Measurements from ENCODE around the gene ITGA2. TPM values are rescaled to one million over a fixed set of nuclear protein-coding genes. Genes with fewer than 3 reads are reported as not detected.

The ITGA2 gene
- total RNA-seq, 3 donors from 2014 or later = 0.80 to 33.7 (median 11.8) TPM

- Histone ChIP-seq H3K4me3 (no peak overlapping the region), H3K27ac (no peak overlapping the region), H3K36me3 (no peaks in the 10 kb centered on the region), H3K9me3 (no peaks in the 10 kb centered on the region), H3K4me1 (no peaks in the 10 kb centered on the region), H3K27me3 (no peaks in the 10 kb centered on the region)
- TF ChIP-seq CTCF (IDR thresholded peaks at IDR 0.05) (no peak), POLR2AphosphoS5 (IDR thresholded peaks at IDR 0.05) (no peak), POLR2A (IDR thresholded peaks at IDR 0.05) (no peak)
- intact Hi-C loops (cut with DNase I; ENCODE audit: low total_unique reads) = no loop called here
- no peak for DNase-seq (ENCODE audit: low spot score in 2 of 2)
These were observed 74.0 kb downstream of the ITGA2 start for GRCh38 chr5:53063176-53063575.

GRCh38 chr5:53063791-53064190 lies 74.6 kb downstream of the ITGA2 start:
- Histone ChIP-seq H3K36me3 (no peaks in the 10 kb centered on the region), H3K4me1 (no peaks in the 10 kb centered on the region), H3K9me3 (no peaks in the 10 kb centered on the region), H3K27ac (no peak overlapping the region), H3K4me3 (no peak overlapping the region), H3K27me3 (no peaks in the 10 kb centered on the region)
- TF ChIP-seq POLR2A (IDR thresholded peaks at IDR 0.05) (no peak), POLR2AphosphoS5 (IDR thresholded peaks at IDR 0.05) (no peak), CTCF (IDR thresholded peaks at IDR 0.05) (no peak)
- intact Hi-C loops (cut with DNase I; ENCODE audit: low total_unique reads) = no loop called here
- no peak for DNase-seq (ENCODE audit: low spot score in 2 of 2)

- H3K9me3 ChIP-seq = no peaks in the 10 kb centered on the region
- no peaks in the 10 kb centered on the region for H3K4me1 ChIP-seq
- intact Hi-C loops (cut with DNase I; ENCODE audit: low total_unique reads) = no loop called here
- H3K27ac ChIP-seq = no peak overlapping the region
- no peaks in the 10 kb centered on the region for H3K36me3 ChIP-seq
- no peaks in the 10 kb centered on the region for H3K27me3 ChIP-seq
- no peak for DNase-seq (ENCODE audit: low spot score in 2 of 2)
- H3K4me3 ChIP-seq = no peak overlapping the region
- TF ChIP-seq POLR2A (IDR thresholded peaks at IDR 0.05) = no peak
- no peak for TF ChIP-seq CTCF (IDR thresholded peaks at IDR 0.05)
- TF ChIP-seq POLR2AphosphoS5 (IDR thresholded peaks at IDR 0.05) = no peak
These were observed 76.9 kb downstream of the ITGA2 start for GRCh38 chr5:53066088-53066487.

- Histone ChIP-seq H3K4me3 (no peak overlapping the region), H3K27me3 (no peaks in the 10 kb centered on the region), H3K9me3 (no peaks in the 10 kb centered on the region), H3K27ac (no peak overlapping the region), H3K36me3 (no peaks in the 10 kb centered on the region), H3K4me1 (no peaks in the 10 kb centered on the region)
- no peak for TF ChIP-seq POLR2AphosphoS5 (IDR thresholded peaks at IDR 0.05)
- no peak for TF ChIP-seq CTCF (IDR thresholded peaks at IDR 0.05)
- TF ChIP-seq POLR2A (IDR thresholded peaks at IDR 0.05) = no peak
- no peak for DNase-seq (ENCODE audit: low spot score in 2 of 2)
- intact Hi-C loops (cut with DNase I; ENCODE audit: low total_unique reads) = no loop called here
These were observed 78.5 kb downstream of the ITGA2 start for GRCh38 chr5:53067641-53068040.

- no peaks in the 10 kb centered on the region for H3K9me3 ChIP-seq
- H3K4me3 ChIP-seq = no peak overlapping the region
- no peaks in the 10 kb centered on the region for H3K27me3 ChIP-seq
- intact Hi-C loops (cut with DNase I; ENCODE audit: low total_unique reads) = no loop called here
- DNase-seq (ENCODE audit: low spot score in 2 of 2) = no peak
- H3K36me3 ChIP-seq = no peaks in the 10 kb centered on the region
- TF ChIP-seq POLR2A (IDR thresholded peaks at IDR 0.05) (no peak), POLR2AphosphoS5 (IDR thresholded peaks at IDR 0.05) (no peak), CTCF (IDR thresholded peaks at IDR 0.05) (no peak)
- no peaks in the 10 kb centered on the region for H3K4me1 ChIP-seq
- no peak overlapping the region for H3K27ac ChIP-seq
These were observed 79.2 kb downstream of the ITGA2 start for GRCh38 chr5:53068291-53068836.
